HUES64 (cell line): ENCODE results near the gene SERPINA3.

Experiments used
- H3K27ac ChIP-seq: 2 replicates; pipeline ENCODE4 v1.7.0; 2013; ENCODE audit warnings: low read depth, low read length, inconsistent platforms
- H3K27me3 ChIP-seq: 2 replicates; pipeline ENCODE4 v1.6.1; 2013; ENCODE audit warnings: mild to moderate bottlenecking, low read length; ENCODE audit not compliant: insufficient read depth
- H3K36me3 ChIP-seq: 2 replicates; pipeline ENCODE4 v1.6.1; 2013; ENCODE audit warnings: mild to moderate bottlenecking, low read length; ENCODE audit not compliant: insufficient read depth
- H3K4me1 ChIP-seq: 2 replicates; pipeline ENCODE4 v1.6.1; 2013; ENCODE audit warnings: mild to moderate bottlenecking, low read length, moderate library complexity; ENCODE audit not compliant: insufficient read depth
- H3K4me3 ChIP-seq: 2 replicates; pipeline ENCODE4 v1.5.1; 2013; ENCODE audit warnings: mild to moderate bottlenecking, low read length, moderate library complexity
- H3K9ac ChIP-seq: 2 replicates; pipeline ENCODE4 v1.6.1; 2013; ENCODE audit warnings: mild to moderate bottlenecking, low read depth, low read length
- H3K9me3 ChIP-seq: 2 replicates; pipeline ENCODE4 v1.6.1; 2013; ENCODE audit warnings: low read depth, low read length; ENCODE audit not compliant: insufficient read depth
- WGBS: fragments of 150-250, 120-280 bp; methylation state at CpG from one replicate; pipeline ENCODE4 v1.1.7; 2013; ENCODE audit warnings: missing lambda C conversion rate; 5-methylcytosine and 5-hydroxymethylcytosine counted together

The SERPINA3 gene

DNA sequence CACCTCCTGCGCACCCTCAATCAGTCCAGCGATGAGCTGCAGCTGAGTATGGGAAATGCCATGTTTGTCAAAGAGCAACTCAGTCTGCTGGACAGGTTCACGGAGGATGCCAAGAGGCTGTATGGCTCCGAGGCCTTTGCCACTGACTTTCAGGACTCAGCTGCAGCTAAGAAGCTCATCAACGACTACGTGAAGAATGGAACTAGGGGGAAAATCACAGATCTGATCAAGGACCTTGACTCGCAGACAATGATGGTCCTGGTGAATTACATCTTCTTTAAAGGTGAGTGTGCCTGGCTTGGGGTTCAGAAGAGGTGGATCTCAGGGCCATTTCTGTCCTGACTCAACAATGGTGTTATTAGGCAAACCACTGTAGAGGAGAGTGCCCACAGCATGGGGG is 2.6 kb downstream of the SERPINA3 start:
- Histone ChIP-seq H3K36me3 (no peaks in the 10 kb centered on the region), H3K9ac (no peak overlapping the region), H3K4me1 (no peaks in the 10 kb centered on the region), H3K27me3 (no peaks in the 10 kb centered on the region), H3K9me3 (peaks cover 31% of the 10 kb centered on the region), H3K27ac (no peak overlapping the region), H3K4me3 (no peak overlapping the region)
- 96% methylated on average over 7 of the region's 7 CpGs for WGBS

DNA sequence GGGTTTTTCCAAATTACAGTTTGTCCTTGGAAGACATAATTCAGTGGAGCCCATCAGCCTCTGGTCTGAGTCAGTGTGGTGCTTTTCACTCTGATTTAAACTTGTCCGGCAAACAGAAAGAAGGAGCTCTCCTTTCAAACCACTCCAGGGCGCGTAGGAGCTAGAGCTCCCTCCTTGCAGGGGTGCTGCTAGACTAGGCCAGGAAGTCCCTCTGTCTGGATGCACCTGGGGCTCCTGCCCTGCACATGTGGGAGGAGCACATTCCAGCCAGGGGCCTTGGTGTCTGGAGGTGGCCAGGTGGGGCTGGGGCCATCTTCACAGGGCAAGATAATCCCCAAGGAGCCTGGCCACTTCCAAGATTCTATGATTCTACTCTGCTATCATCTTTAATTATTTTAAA is 3.1 kb downstream of the SERPINA3 start:
- Histone ChIP-seq H3K9me3 (peaks cover 31% of the 10 kb centered on the region), H3K9ac (no peak overlapping the region), H3K27me3 (no peaks in the 10 kb centered on the region), H3K4me1 (no peaks in the 10 kb centered on the region), H3K4me3 (no peak overlapping the region), H3K27ac (no peak overlapping the region), H3K36me3 (no peaks in the 10 kb centered on the region)
- 76% methylated on average over 3 of the region's 3 CpGs for WGBS

DNA sequence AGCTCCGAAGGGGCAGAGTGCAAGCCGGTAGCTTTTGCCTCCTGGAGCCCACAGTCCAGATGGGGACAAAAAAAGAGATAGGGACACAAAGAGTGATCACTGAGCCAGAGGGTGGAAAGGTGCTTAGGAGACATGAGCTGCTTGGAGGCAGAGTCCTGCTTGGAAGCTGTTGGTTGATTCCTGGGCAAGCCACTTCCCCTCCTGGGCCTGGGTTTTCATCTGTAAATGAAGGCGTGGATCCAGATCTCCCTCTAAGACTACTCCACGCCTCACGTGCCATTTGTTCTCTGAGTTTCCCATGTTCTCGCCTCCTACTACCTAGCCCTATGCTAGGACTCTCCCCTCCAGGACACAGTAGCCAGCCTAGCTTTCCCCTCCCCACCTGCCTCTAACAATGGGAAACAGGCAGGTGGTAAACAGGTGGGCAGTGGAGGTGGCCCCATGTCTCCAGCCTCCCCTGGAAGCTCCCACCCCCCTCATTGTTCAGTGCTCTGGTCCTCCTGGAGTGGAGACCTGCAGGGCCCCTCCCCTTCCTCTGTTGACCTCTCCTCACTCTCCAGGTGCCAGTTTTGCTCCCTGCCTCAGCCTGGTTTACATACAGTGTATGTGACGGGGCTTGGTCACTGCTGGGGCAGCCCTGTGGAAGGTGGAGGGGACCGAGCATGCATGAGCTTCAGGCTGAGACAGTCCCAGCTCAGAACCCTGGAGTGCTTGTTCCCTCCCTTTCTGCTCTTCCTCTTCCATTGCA is 3.8 kb downstream of the SERPINA3 start:
- H3K9ac ChIP-seq = no peak overlapping the region
- H3K4me1 ChIP-seq = no peaks in the 10 kb centered on the region
- no peaks in the 10 kb centered on the region for H3K27me3 ChIP-seq
- no peaks in the 10 kb centered on the region for H3K36me3 ChIP-seq
- WGBS = 91% methylated on average over 8 of the region's 8 CpGs
- H3K27ac ChIP-seq = no peak overlapping the region
- H3K4me3 ChIP-seq = no peak overlapping the region
- peaks cover 34% of the 10 kb centered on the region for H3K9me3 ChIP-seq

DNA sequence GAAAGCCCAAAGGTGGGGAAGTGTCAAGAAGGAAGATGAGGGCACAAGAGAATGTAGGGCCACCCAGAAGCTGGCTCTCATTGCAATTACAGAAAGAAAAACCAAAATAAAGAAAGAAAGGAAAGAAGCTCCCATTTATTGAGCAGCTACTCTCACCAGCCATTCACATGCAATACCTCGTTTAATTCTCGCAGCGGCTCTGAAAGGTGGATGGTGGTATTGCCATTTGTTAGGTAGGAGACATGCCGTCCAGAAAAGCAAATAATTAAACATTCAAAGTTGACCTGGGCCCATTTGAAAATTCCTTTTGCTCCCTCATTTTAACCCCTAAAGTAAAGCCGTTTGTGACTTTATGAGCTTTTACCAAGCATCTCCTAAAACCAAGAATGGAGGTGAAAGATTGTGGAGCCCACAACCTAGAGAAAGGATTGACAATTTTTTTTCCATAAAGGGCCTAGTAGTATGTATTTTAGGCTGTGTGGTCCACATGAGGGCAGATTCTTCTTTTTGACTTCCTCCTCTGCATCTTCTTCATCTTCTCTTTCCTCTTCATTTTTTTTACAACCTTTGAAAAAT is 5.3 kb downstream of the SERPINA3 start:
- peaks cover 34% of the 10 kb centered on the region for H3K9me3 ChIP-seq
- no peaks in the 10 kb centered on the region for H3K36me3 ChIP-seq
- H3K27me3 ChIP-seq = no peaks in the 10 kb centered on the region
- no peak overlapping the region for H3K9ac ChIP-seq
- H3K4me1 ChIP-seq = no peaks in the 10 kb centered on the region
- 100% methylated on average over 2 of the region's 5 CpGs for WGBS
- no peak overlapping the region for H3K27ac ChIP-seq
- no peak overlapping the region for H3K4me3 ChIP-seq

DNA sequence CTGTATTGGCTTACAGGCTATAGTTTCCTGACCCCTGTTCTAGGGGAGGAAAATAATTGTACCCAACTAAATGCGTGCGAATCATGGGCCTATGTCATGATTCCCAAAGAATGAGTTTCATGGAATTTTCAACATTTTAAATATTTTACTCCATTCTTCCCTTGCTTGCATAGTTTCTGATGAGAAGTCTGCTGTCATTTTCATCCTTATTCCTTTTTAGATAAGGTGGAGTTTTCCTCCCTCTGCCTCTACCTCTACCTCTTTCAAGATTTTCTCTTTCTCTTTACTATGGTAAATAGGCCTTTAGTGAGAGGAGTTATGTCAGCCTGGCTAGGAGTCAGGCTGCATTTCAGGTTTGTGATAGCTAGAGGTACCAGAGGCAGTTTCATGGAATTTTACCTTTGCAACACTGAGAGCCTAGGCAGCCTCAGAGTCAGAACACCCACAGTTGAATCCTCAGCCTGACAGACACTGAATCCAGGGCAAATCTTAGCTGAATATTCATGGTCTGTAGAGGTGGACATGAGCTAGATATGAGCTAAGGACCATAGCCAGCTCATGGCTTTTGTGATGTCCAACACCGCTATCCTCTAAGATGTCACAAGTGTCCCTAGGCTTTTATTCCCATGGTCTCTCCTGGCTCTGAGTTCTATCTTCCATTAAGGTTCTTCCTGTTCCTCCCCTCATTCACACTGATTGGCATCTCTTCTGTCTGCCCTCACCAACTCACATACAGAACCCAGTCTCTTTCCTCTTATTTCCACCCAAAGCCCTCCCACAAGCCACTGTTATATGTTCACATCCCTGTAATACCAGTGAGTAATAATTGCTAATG is 6.0 kb downstream of the SERPINA3 start:
- H3K9me3 ChIP-seq = peaks cover 34% of the 10 kb centered on the region
- H3K4me1 ChIP-seq = no peaks in the 10 kb centered on the region
- H3K4me3 ChIP-seq = no peak overlapping the region
- no peak overlapping the region for H3K9ac ChIP-seq
- H3K36me3 ChIP-seq = no peaks in the 10 kb centered on the region
- H3K27ac ChIP-seq = no peak overlapping the region
- over 99% methylated on average over 3 of the region's 3 CpGs for WGBS
- no peaks in the 10 kb centered on the region for H3K27me3 ChIP-seq

DNA sequence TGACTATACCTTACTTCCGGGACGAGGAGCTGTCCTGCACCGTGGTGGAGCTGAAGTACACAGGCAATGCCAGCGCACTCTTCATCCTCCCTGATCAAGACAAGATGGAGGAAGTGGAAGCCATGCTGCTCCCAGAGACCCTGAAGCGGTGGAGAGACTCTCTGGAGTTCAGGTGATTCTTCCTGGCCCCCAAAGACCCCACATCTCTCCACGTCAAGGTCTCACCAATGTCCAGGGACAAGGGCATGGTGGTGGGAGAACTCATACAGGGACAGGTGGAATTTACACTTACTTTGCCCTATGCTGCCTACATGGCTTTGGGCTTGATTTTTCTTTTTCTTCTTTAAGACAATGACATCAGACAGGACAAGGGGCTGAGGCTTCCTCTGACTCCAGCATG is 7.1 kb downstream of the SERPINA3 start:
- no peaks in the 10 kb centered on the region for H3K4me1 ChIP-seq
- no peak overlapping the region for H3K4me3 ChIP-seq
- no peaks in the 10 kb centered on the region for H3K36me3 ChIP-seq
- H3K27ac ChIP-seq = no peak overlapping the region
- peaks cover 34% of the 10 kb centered on the region for H3K9me3 ChIP-seq
- H3K27me3 ChIP-seq = no peaks in the 10 kb centered on the region
- 92% methylated on average over 6 of the region's 6 CpGs for WGBS
- H3K9ac ChIP-seq = no peak overlapping the region

DNA sequence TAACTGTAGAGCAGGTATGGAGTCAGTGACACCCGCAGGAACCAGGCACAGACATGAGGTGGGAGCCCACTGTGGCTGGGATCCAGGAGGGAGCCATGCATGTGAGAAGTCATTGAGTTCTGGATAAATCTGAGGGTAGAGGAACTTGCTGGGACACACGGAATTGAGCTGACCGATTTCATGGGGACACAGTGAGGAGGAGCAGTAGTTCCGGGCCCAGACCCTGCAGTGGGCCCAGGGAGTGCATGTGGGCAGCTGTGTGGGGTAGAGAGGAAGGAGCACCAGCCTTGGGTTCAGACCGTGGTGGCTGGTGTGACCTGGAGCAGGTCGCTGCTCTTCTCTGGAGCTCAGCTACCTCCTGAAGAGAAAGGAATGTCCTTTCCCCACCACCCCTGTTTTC is 8.4 kb downstream of the SERPINA3 start:
- Histone ChIP-seq H3K27ac (no peak overlapping the region), H3K27me3 (no peaks in the 10 kb centered on the region), H3K4me3 (no peak overlapping the region), H3K9ac (no peak overlapping the region), H3K9me3 (peaks cover 34% of the 10 kb centered on the region), H3K36me3 (no peaks in the 10 kb centered on the region), H3K4me1 (no peaks in the 10 kb centered on the region)
- 82% methylated on average over 5 of the region's 6 CpGs for WGBS

DNA sequence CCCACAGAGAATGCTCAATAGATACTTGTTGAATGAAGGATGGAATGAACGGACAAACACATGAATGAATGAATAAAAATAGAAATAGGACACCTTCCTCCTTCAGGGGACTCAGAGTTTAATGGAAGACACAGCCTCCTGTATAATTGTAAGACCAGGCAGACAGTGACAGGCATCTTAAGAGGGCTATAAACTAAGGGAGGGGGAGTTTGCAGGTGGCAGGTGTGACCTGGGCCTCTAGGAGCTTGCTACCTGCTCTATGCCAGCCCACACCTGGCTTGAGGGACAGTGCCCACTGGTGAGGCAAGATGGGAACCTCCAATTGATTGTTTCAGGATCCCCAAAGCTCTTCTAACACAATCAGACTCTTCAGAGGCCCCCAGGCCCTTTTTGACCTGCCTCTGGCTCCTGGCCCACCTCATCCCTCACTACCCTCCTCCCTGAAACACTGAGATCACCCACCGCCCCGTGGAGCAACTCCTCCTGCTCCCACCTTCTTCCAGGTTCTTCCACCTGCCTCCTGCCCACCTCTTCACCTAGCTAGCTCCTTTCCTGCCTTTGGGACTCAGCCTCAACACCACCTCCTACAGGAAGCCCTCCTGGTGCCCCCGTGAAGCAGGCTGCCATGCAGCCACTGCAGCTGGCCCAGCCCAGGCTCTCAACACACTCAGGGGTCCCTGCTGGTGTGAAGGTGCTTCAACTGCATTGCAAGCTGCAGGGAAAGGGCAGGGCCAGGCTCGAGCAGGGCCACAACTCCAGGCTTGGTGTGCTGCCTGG is 9.4 kb downstream of the SERPINA3 start:
- H3K36me3 ChIP-seq = no peaks in the 10 kb centered on the region
- H3K4me1 ChIP-seq = no peaks in the 10 kb centered on the region
- peaks cover 34% of the 10 kb centered on the region for H3K9me3 ChIP-seq
- WGBS = 88% methylated on average over 5 of the region's 5 CpGs
- H3K27ac ChIP-seq = no peak overlapping the region
- no peak overlapping the region for H3K9ac ChIP-seq
- no peak overlapping the region for H3K4me3 ChIP-seq
- H3K27me3 ChIP-seq = no peaks in the 10 kb centered on the region

DNA sequence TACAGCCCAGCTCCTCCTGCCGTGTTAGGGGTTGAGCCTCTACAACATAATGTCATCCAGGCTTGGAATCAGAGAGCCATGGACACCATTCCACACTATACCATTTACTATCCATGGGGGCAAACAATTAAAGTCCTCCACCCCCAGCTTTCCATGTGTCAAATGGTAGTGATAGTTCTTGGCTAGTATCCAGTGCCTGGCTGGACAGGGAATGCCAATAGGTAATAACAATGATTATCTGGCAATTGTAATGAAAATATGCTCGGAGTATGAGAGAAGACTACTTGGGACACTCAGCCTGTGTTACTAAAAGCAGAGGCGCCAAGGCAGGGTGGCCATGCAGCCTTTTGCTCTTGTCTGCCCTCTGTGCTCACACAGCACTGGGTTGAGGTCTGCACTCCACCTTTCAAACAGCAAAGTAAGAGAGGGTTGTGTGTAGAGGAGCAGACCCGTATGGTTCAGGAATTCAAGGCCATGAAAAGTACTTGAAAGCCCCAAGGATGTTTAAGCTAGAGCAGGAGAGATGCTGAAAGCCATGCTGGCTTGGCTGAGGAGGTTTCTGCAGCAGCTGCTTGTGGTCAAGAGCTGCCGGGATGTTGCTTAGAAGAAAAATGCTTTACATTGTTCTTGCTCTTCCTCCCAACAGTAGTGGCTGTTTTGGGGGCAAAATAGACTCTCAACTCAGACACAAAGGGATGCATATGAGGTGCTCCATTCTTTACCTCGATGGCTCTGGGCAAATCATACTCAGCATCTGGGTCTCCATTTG is 10.6 kb downstream of the SERPINA3 start:
- no peaks in the 10 kb centered on the region for H3K36me3 ChIP-seq
- no peaks in the 10 kb centered on the region for H3K27me3 ChIP-seq
- WGBS = 86% methylated on average over 6 of the region's 6 CpGs
- H3K27ac ChIP-seq = no peak overlapping the region
- no peaks in the 10 kb centered on the region for H3K4me1 ChIP-seq
- H3K4me3 ChIP-seq = no peak overlapping the region
- no peak overlapping the region for H3K9ac ChIP-seq
- peaks cover 22% of the 10 kb centered on the region for H3K9me3 ChIP-seq

DNA sequence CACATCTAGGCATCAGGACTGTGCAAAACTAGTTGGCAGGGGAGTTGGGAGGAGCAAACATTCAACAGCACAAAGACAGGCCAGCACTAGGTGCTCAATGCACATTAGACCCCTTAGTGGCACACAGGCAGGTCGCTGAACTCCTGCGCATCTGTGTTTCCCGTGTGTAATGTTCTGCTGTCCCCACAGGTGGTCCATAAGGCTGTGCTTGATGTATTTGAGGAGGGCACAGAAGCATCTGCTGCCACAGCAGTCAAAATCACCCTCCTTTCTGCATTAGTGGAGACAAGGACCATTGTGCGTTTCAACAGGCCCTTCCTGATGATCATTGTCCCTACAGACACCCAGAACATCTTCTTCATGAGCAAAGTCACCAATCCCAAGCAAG is 11.2 kb downstream of the SERPINA3 start:
- WGBS = 93% methylated on average over 4 of the region's 4 CpGs
- no peak overlapping the region for H3K4me3 ChIP-seq
- H3K36me3 ChIP-seq = no peaks in the 10 kb centered on the region
- H3K4me1 ChIP-seq = no peaks in the 10 kb centered on the region
- H3K9ac ChIP-seq = no peak overlapping the region
- H3K27ac ChIP-seq = no peak overlapping the region
- peaks cover 16% of the 10 kb centered on the region for H3K9me3 ChIP-seq
- no peaks in the 10 kb centered on the region for H3K27me3 ChIP-seq
